HepG2 (cell line): ENCODE measurements around the gene ATF3. TPM values are rescaled to one million over a fixed set of nuclear protein-coding genes. Genes with fewer than 3 reads are reported as not detected.

ENCODE experiments used
- ELF3 ChIP-seq: IDR thresholded peaks from 2 replicates; pipeline ENCODE4 v1.6.1; 2016; ENCODE audit warnings: missing genetic modification reagents, missing compliant biosample characterization
- HOXA9 ChIP-seq: sonication (generic); formaldehyde crosslinking; IDR thresholded peaks from 2 replicates; pipeline ENCODE4 v1.8.1; 2022; ENCODE audit warnings: missing genetic modification reagents, mild to moderate bottlenecking, moderate library complexity, borderline replicate concordance
- JUND ChIP-seq: sonication (generic); formaldehyde crosslinking; IDR thresholded peaks from 2 replicates; pipeline ENCODE4 v1.8.0; 2022; ENCODE audit warnings: mild to moderate bottlenecking, missing genetic modification reagents
- KAT2B ChIP-seq: fragments of 150-350 bp; IDR thresholded peaks from 2 replicates; pipeline ENCODE4 v1.6.1; 2014; ENCODE audit warnings: low read depth, low read length, borderline replicate concordance
- KLF9 ChIP-seq: IDR thresholded peaks from 2 replicates; pipeline ENCODE4 v1.6.1; 2016; ENCODE audit warnings: low read depth
- MAZ ChIP-seq, 2 experiments: sonication (generic) in 1 of 2; formaldehyde crosslinking in 1 of 2; IDR thresholded peaks; 2 replicates each; pipeline versions ENCODE4 v1.5.0 to v1.6.1; 2012 to 2020; ENCODE audit warnings: low read depth in 2 of 2, mild to moderate bottlenecking in 2 of 2, borderline replicate concordance in 1 of 2, improper control_type of control experiment in 1 of 2, low read length in 1 of 2, missing genetic modification reagents in 1 of 2, moderate library complexity in 1 of 2
- NCOA5 ChIP-seq: sonication (generic); formaldehyde crosslinking; IDR thresholded peaks from 2 replicates; pipeline ENCODE4 v1.4.0; 2020; ENCODE audit warnings: missing genetic modification reagents
- NRL ChIP-seq: sonication (generic); formaldehyde crosslinking; IDR thresholded peaks from 2 replicates; pipeline ENCODE4 v1.5.0; 2020; ENCODE audit warnings: missing genetic modification reagents, mild to moderate bottlenecking, moderate library complexity, borderline replicate concordance
- PITX1 ChIP-seq: sonication (generic); formaldehyde crosslinking; IDR thresholded peaks from 2 replicates; pipeline ENCODE4 v1.5.1; 2020; ENCODE audit warnings: mild to moderate bottlenecking, missing genetic modification reagents
- SCMH1 ChIP-seq: sonication (generic); formaldehyde crosslinking; IDR thresholded peaks from 2 replicates; pipeline ENCODE4 v1.9.0; 2021; ENCODE audit warnings: missing genetic modification reagents, mild to moderate bottlenecking, borderline replicate concordance
- SNAPC2 ChIP-seq: sonication (generic); formaldehyde crosslinking; IDR thresholded peaks from 2 replicates; pipeline ENCODE4 v1.8.1; 2022; ENCODE audit warnings: mild to moderate bottlenecking, missing genetic modification reagents
- TCF7 ChIP-seq: sonication (generic); IDR thresholded peaks from 2 replicates; pipeline ENCODE4 v1.6.1; 2016; ENCODE audit warnings: antibody characterized with exemption, low read depth
- TOE1 ChIP-seq: sonication (generic); formaldehyde crosslinking; IDR thresholded peaks from 2 replicates; pipeline ENCODE4 v1.4.0; 2020; ENCODE audit warnings: mild to moderate bottlenecking, missing genetic modification reagents
- TSC22D2 ChIP-seq: sonication (generic); formaldehyde crosslinking; IDR thresholded peaks from 2 replicates; pipeline ENCODE4 v1.5.1; 2020; ENCODE audit warnings: missing genetic modification reagents, mild to moderate bottlenecking, borderline replicate concordance
- ZBTB33 ChIP-seq: sonication (generic); formaldehyde crosslinking; IDR thresholded peaks from 2 replicates; pipeline ENCODE4 v1.4.0; 2020; ENCODE audit warnings: missing genetic modification reagents
- ZFP36L1 ChIP-seq: sonication (generic); formaldehyde crosslinking; IDR thresholded peaks from 2 replicates; pipeline ENCODE4 v1.8.0; 2022; ENCODE audit warnings: mild to moderate bottlenecking, missing genetic modification reagents, moderate library complexity
- ZNF207 ChIP-seq: fragments of 450-650 bp; IDR thresholded peaks from 2 replicates; pipeline ENCODE4 v1.6.1; 2016; ENCODE audit warnings: antibody characterized with exemption, borderline replicate concordance
- ZNF253 ChIP-seq: sonication (generic); formaldehyde crosslinking; IDR thresholded peaks from 2 replicates; pipeline ENCODE4 v1.8.0; 2022; ENCODE audit warnings: mild to moderate bottlenecking, missing genetic modification reagents, borderline replicate concordance
- ZNF260 ChIP-seq: sonication (generic); formaldehyde crosslinking; IDR thresholded peaks from 2 replicates; pipeline ENCODE4 v1.4.0; 2020; ENCODE audit warnings: missing genetic modification reagents, low read depth, mild to moderate bottlenecking, borderline replicate concordance
- ZNF572 ChIP-seq: sonication (generic); formaldehyde crosslinking; IDR thresholded peaks from 2 replicates; pipeline ENCODE4 v1.5.1; 2020; ENCODE audit warnings: mild to moderate bottlenecking, missing genetic modification reagents
- ZNF576 ChIP-seq: sonication (generic); formaldehyde crosslinking; IDR thresholded peaks from 2 replicates; pipeline ENCODE4 v1.4.0; 2020; ENCODE audit warnings: mild to moderate bottlenecking, missing genetic modification reagents
- ZNF670 ChIP-seq: sonication (generic); formaldehyde crosslinking; IDR thresholded peaks from 2 replicates; pipeline ENCODE4 v1.8.0; 2022; ENCODE audit warnings: mild to moderate bottlenecking, missing genetic modification reagents, borderline replicate concordance
- ZNF777 ChIP-seq: sonication (generic); formaldehyde crosslinking; IDR thresholded peaks from 2 replicates; pipeline ENCODE4 v1.4.0; 2020; ENCODE audit warnings: missing genetic modification reagents
- ZNF792 ChIP-seq: IDR thresholded peaks from 2 replicates; pipeline ENCODE4 v1.6.1; 2016
- polyA plus RNA-seq, 8 experiments: library from polyadenylated mRNA; depleted of rRNA in 3 of 8; stranded (reverse) in 7 of 8; unstranded in 1 of 8; fragments of >200 nt; fragmentation: Illumina TruSeq in 4 of 8; extraction: Trizol in 4 of 8; gene quantifications; 2 replicates each; pipeline versions ENCODE4 v1.2.1 to v1.2.3, GENCODE V29; 2011 to 2016; ENCODE audit warnings: low read depth in 4 of 8, missing spikeins in 1 of 8, mixed read lengths in 1 of 8; ENCODE audit not compliant: insufficient read depth in 1 of 8
- total RNA-seq, 5 experiments: library from RNA; depleted of rRNA; stranded (reverse); fragments of >200 nt; fragmentation: Illumina TruSeq; extraction: Trizol; gene quantifications; 2 replicates each; pipeline ENCODE4 v1.2.3, GENCODE V29; 2016; ENCODE audit warnings: low read depth in 1 of 5
- TF ChIP-seq, protein P1 (sequence below): sonication (generic); formaldehyde crosslinking; IDR thresholded peaks from 2 replicates; pipeline ENCODE4 v1.4.0; 2020; ENCODE audit warnings: mild to moderate bottlenecking, missing genetic modification reagents
- TF ChIP-seq, protein P2 (sequence below): sonication (generic); formaldehyde crosslinking; IDR thresholded peaks from 2 replicates; pipeline ENCODE4 v1.4.0; 2020; ENCODE audit warnings: missing genetic modification reagents

The ATF3 gene
- total and polyA plus RNA-seq, 2 of the 13 experiments (the other 11 are each of a cell fraction or from before 2014, with no cell fraction given), result 5.0 to 13.0 TPM

DNA sequence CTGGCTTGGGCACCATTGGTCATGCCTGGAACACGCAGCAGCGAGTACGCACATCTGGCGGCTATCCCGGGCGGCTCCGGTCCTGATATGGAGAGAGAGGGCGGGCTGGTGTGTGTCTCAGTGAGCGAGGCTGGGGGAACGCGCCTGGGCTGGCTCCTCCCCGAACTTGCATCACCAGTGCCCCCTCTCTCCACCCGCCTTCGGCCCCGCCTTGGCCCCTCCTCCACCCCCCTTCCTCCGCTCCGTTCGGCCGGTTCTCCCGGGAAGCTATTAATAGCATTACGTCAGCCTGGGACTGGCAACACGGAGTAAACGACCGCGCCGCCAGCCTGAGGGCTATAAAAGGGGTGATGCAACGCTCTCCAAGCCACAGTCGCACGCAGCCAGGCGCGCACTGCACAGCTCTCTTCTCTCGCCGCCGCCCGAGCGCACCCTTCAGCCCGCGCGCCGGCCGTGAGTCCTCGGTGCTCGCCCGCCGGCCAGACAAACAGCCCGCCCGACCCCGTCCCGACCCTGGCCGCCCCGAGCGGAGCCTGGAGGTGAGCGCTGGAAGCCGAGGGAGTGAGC lies at the start of gene ATF3 (continued):
- peak; percentile 80 for TF ChIP-seq MAZ (IDR thresholded peaks at IDR 0.05; ENCODE audit: borderline replicate concordance, low read depth, low read length)
- peak; percentile 94 for TF ChIP-seq MAZ (CRISPR knock-in tag; IDR thresholded peaks at IDR 0.05; ENCODE audit: low read depth)
- no peak for TF ChIP-seq ZNF253 (CRISPR knock-in tag)
- no peak for TF ChIP-seq ZNF670 (CRISPR knock-in tag)
- TF ChIP-seq KLF9, result 0 out of 2 replicates have a peak, but pooled peaks have one; percentile 22
- 0 out of 2 replicates have a peak, but pooled peaks have one; percentile 23 for TF ChIP-seq HOXA9
- peak; percentile 48 for TF ChIP-seq TSC22D2
- TF ChIP-seq ZNF576 (CRISPR knock-in tag), result no peak
- TF ChIP-seq ZNF792, result peak; percentile 62; the same call in 1 of the 2 replicates
- no peak for TF ChIP-seq ZNF207
- TF ChIP-seq NRL (CRISPR knock-in tag), result peak; percentile 51; the same call in 1 of the 2 replicates
- TF ChIP-seq ZNF572 (CRISPR knock-in tag), result no peak
- TF ChIP-seq ELF3, result peak; percentile 66; the same call in 1 of the 2 replicates
- TF ChIP-seq NCOA5 (CRISPR knock-in tag), result no peak
- peak; percentile 77 for TF ChIP-seq JUND (CRISPR knock-in tag)
- no peak for TF ChIP-seq TCF7
- TF ChIP-seq ZBTB33, result peak; percentile 31; the same call in 1 of the 2 replicates
- TF ChIP-seq ZNF260 (CRISPR knock-in tag), result no peak
- TF ChIP-seq SCMH1 (CRISPR knock-in tag), result no peak
- TF ChIP-seq, protein P1, sequence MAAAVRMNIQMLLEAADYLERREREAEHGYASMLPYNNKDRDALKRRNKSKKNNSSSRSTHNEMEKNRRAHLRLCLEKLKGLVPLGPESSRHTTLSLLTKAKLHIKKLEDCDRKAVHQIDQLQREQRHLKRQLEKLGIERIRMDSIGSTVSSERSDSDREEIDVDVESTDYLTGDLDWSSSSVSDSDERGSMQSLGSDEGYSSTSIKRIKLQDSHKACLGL (CRISPR knock-in tag), result peak; percentile 72
- 0 out of 2 replicates have a peak, but pooled peaks have one; percentile 19 for TF ChIP-seq PITX1
- no peak for TF ChIP-seq KAT2B
- TF ChIP-seq SNAPC2 (CRISPR knock-in tag), result peak; percentile 76
- TF ChIP-seq ZNF777 (CRISPR knock-in tag), result no peak; the same call in 1 of the 2 replicates
- TF ChIP-seq, protein P2, sequence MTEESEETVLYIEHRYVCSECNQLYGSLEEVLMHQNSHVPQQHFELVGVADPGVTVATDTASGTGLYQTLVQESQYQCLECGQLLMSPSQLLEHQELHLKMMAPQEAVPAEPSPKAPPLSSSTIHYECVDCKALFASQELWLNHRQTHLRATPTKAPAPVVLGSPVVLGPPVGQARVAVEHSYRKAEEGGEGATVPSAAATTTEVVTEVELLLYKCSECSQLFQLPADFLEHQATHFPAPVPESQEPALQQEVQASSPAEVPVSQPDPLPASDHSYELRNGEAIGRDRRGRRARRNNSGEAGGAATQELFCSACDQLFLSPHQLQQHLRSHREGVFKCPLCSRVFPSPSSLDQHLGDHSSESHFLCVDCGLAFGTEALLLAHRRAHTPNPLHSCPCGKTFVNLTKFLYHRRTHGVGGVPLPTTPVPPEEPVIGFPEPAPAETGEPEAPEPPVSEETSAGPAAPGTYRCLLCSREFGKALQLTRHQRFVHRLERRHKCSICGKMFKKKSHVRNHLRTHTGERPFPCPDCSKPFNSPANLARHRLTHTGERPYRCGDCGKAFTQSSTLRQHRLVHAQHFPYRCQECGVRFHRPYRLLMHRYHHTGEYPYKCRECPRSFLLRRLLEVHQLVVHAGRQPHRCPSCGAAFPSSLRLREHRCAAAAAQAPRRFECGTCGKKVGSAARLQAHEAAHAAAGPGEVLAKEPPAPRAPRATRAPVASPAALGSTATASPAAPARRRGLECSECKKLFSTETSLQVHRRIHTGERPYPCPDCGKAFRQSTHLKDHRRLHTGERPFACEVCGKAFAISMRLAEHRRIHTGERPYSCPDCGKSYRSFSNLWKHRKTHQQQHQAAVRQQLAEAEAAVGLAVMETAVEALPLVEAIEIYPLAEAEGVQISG, result peak; percentile 64; the same call in 1 of the 2 replicates
- no peak for TF ChIP-seq ZFP36L1
- TF ChIP-seq TOE1 (CRISPR knock-in tag), result no peak
